ENCODE results near the gene TRIL. TPM values are rescaled to one million over a fixed set of nuclear protein-coding genes. Genes with fewer than 3 reads are reported as not detected.

Gene TRIL
- total and polyA plus RNA-seq, 2 of the 13 experiments (the other 11 are each of a cell fraction or from before 2014, with no cell fraction given): 0.18 to 0.40 TPM

GRCh38 chr7:28955718-28956607 is 2.2 kb downstream of the TRIL start (continued):
- TF ChIP-seq SMAD9 (CRISPR knock-in tag; IDR thresholded peaks at IDR 0.05): no peak; the same call in 1 of the 2 replicates
- peak; percentile 97 for TF ChIP-seq SALL1 (CRISPR knock-in tag; IDR thresholded peaks at IDR 0.05)
- peak; percentile 94; the same call in 1 of the 2 replicates for TF ChIP-seq MTA1 (CRISPR knock-in tag; IDR thresholded peaks at IDR 0.05; ENCODE audit: borderline replicate concordance)
- peak; percentile 97 for TF ChIP-seq ZNF547 (CRISPR knock-in tag; IDR thresholded peaks at IDR 0.05)
- TF ChIP-seq HDAC6 (IDR thresholded peaks at IDR 0.05; ENCODE audit: low read depth, low read length): no peak
- TF ChIP-seq ZNF275 (CRISPR knock-in tag; IDR thresholded peaks at IDR 0.05; ENCODE audit: borderline replicate concordance): peak; percentile 93; the same call in 1 of the 2 replicates
- 0 out of 2 replicates have a peak, but pooled peaks have one; percentile 58 for TF ChIP-seq TSC22D2 (CRISPR knock-in tag; IDR thresholded peaks at IDR 0.05; ENCODE audit: borderline replicate concordance)
- TF ChIP-seq HOMEZ (CRISPR knock-in tag; IDR thresholded peaks at IDR 0.05; ENCODE audit: low read depth): peak; percentile 70; the same call in 1 of the 2 replicates
- TF ChIP-seq PITX1 (CRISPR knock-in tag; IDR thresholded peaks at IDR 0.05): peak; percentile 54; the same call in 1 of the 2 replicates
- peak; percentile 50; the same call in 1 of the 2 replicates for TF ChIP-seq THAP8 (CRISPR knock-in tag; IDR thresholded peaks at IDR 0.05; ENCODE audit: borderline replicate concordance)
- no peak; the same call in 1 of the 2 replicates for TF ChIP-seq ZNF253 (CRISPR knock-in tag; IDR thresholded peaks at IDR 0.05; ENCODE audit: borderline replicate concordance)
- TF ChIP-seq FOXO4 (CRISPR knock-in tag; conservative IDR thresholded peaks at IDR 0.05): 0 out of 2 replicates have a peak, but pooled peaks have one; percentile 96
- no peak; the same call in 1 of the 2 replicates for TF ChIP-seq NFE2L1 (CRISPR knock-in tag; IDR thresholded peaks at IDR 0.05; ENCODE audit: borderline replicate concordance)
- TF ChIP-seq ZNF446 (CRISPR knock-in tag; IDR thresholded peaks at IDR 0.05): peak; percentile 88
- no peak for TF ChIP-seq ZBTB8A (CRISPR knock-in tag; IDR thresholded peaks at IDR 0.05; ENCODE audit: borderline replicate concordance, low read depth)
- TF ChIP-seq ZNF746 (CRISPR knock-in tag; IDR thresholded peaks at IDR 0.05): peak; percentile 85
- TF ChIP-seq ZNF101 (CRISPR knock-in tag; IDR thresholded peaks at IDR 0.05; ENCODE audit: borderline replicate concordance, low read depth): peak; percentile 67; the same call in 1 of the 2 replicates
- TF ChIP-seq HNRNPLL (IDR thresholded peaks at IDR 0.05; ENCODE audit: low read depth, low read length, poor library complexity, severe bottlenecking): peak; percentile 99
- TF ChIP-seq EEA1 (CRISPR knock-in tag; IDR thresholded peaks at IDR 0.05; ENCODE audit: borderline replicate concordance): peak; percentile 96
- TF ChIP-seq ZNF383 (CRISPR knock-in tag; IDR thresholded peaks at IDR 0.05; ENCODE audit: borderline replicate concordance): peak; percentile 82; the same call in 1 of the 2 replicates
- TF ChIP-seq GFI1 (CRISPR knock-in tag; IDR thresholded peaks at IDR 0.05; ENCODE audit: borderline replicate concordance): peak; percentile 12; the same call in 1 of the 2 replicates
- peak; percentile 89; the same call in 1 of the 2 replicates for TF ChIP-seq ZNF616 (CRISPR knock-in tag; IDR thresholded peaks at IDR 0.05; ENCODE audit: low read depth)

Data from HepG2 (cell line).